Measurements from ENCODE around the gene FAM219B. TPM values are rescaled to one million over a fixed set of nuclear protein-coding genes. Genes with fewer than 3 reads are reported as not detected.

Gene FAM219B
- total RNA-seq, 1 experiment from 2014 or later = 28.4 TPM

- peak; percentile 94 for DNase-seq (ENCODE audit: low spot score)
These were observed 33.5 kb downstream of the FAM219B start, which contains the start of gene SCAMP2 for GRCh38 chr15:74873036-74873755. SCAMP2 (minus strand) TSS chr15:74873365; CDS start chr15:74873255, 110 bp downstream.

- DNase-seq (ENCODE audit: low spot score) = no peak
These were observed 34.0 kb downstream of the FAM219B start for GRCh38 chr15:74872702-74873035.

DNA sequence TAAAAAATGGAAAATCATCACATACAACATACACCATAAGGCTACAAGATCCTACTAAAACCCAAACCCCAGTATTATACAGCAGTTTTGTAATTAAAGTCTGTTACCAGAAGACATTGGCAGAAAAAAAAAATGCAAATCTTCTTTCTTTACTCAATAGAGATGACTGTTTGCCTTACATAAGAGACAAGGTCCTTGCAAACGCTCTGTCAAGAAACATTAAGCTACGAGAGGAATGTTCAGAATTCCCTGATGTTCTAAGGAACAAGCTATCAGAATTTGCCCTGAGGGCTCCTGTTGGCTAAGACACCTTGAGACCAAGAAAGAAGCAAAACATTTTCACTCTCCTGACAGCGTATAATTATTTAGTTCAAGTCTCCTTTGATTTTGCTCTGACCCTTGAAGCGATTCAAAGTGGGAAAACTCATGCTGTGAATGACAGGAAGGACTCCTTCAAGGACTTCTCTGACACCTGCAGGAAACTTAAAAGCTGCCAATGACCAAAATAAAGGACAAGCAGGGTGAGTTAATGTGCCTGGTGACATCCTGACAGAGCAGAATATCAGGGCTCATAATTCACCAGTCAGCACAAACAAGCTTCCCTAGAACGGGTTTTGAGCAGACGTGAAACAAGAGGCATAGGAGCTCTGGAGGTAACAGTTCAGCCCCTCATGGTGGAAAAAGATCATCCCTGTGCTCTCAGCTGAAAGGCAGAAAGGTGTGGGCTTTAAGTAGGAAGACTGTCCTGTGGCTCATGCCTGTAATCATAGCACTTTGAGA lies 36.0 kb downstream of the FAM219B start:
- no peak for DNase-seq (ENCODE audit: low spot score)

DNA sequence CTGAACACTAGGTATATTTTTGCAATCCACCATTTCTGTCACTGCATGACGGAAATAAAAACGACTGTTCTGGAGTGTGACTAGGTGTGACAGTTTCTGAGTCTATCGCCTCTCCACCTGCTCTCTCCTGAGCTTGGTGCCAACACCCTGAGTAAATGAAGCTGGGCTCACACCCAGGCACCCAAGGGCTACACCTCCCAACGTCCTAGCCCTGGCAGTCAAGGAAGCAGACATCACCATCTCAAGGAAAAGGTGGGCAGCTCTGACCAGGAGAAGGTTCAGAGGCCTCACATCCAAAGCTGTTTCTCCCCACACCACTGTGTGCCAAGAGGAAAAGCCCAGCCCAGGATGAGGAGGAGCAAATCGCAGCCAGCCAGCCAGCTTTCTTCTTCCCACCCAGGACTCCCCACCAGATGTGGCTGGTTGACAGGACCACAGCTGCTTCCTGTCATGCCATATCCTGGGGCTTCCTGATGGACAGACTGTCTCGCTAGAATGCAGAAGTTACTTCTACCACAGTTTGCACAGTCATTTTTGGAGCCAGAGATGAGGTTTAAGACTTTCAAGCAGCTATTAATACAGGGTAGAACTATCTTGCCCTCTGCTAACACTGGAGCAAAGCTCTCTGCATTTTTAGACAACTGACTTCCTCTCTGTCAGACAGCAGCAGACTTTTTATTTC lies 36.8 kb downstream of the FAM219B start:
- DNase-seq (ENCODE audit: low spot score) = no peak

DNA sequence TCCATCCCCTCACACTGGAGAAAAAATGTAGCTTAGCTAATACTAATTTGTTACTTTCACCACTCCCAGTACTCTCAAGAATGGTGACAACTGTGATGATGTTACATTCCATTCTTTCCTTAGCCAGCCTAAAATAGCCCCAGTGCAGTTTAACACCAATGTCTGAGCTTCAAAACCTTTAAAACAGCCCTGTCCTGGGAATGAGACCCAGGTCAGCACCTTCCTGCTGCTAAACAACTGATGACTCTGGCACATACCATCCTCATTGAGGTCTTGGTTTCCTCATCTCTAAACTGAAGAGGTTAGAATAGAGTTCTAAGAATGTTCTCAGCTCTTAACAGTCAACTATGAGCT lies 37.3 kb downstream of the FAM219B start:
- no peak for DNase-seq (ENCODE audit: low spot score)

DNA sequence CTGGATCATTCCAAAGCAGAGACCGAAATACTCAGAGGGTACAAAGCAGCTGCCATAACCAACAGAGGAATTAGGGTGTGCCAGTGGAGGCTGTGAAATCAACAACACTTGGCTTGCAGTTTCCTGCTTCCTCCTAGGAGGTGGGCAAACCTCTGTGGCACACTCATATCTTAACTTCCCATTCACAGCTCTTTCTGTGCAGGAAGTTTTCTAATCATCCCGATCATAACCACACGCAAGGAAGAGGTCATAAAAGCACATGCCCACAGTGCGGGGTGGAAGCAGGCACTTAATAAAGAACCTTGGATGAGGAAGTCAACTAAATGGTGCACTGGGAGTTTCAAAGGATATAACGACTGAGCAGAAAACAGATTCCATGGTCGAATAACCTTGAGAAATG lies 38.6 kb downstream of the FAM219B start:
- no peak for DNase-seq (ENCODE audit: low spot score)

DNA sequence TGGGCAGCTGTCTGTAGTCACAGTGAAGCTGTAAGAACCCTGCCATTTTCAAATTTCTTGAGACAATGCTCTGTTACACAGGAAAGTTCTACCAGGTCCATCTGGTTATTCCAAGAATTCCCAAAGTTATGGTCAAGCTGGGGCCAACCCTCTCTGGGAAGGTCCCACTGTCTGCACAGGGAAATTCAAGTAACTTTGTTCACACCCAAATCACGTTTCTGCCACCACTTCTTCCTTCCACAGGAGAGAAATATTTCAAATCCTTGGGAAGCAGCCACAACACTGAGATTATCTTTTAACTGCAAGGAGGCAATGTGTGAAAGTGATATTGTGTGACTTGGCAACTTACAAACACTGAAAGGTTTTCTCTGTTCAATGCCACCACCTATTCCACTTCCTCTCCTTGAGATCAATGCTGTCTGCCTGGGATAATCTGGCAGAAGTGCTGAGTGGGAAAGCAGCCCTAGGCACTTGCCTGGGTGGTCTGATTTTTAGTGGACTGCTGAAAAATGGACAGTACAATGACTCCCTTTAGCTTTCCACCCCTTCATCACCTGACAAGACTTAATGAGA lies 39.1 kb downstream of the FAM219B start:
- no peak for DNase-seq (ENCODE audit: low spot score)

GRCh38 chr15:74866090-74866489 lies 40.6 kb downstream of the FAM219B start:
- DNase-seq (ENCODE audit: low spot score) = no peak

GRCh38 chr15:74865316-74865715 lies 41.3 kb downstream of the FAM219B start:
- no peak for DNase-seq (ENCODE audit: low spot score)

GRCh38 chr15:74864296-74864695 lies 42.4 kb downstream of the FAM219B start:
- no peak for DNase-seq (ENCODE audit: low spot score)

DNA sequence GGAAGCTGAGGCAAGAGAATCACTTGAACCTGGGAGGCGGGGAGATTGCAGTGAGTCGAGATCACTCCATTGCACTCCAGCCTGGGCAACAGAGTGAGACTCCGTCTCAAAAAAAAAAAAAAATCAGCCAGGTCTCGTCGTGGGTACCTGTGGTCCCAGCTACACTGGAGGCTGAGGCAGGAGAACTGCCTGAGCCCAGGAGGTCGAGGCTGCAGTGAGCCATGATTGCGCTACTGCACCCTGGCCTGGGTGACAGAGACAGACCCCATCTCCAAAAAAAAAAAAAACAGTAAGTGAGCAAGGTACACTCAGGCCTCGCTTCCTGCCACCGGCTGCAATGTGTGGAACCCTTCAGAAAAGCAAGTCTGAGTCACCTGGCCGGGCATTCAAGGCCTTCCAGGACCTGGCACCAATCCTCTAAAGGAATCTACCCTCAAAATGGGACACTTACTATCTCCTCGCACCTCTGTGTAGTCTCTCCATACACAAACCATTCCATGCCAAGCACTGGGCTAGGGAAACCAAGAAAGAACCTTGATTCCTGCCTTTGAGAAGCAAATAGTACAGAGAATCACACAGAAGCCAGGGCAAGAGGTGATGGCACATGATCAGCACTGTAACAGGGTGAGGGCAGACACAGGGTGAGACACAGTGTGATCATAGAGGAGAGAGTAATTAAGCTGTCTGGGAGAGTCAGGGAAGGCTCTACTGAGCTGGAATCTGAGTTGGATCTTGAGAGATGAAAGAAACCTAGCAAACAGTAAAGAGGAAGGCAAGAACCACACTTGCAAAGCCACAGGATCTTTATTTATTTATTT lies 43.2 kb downstream of the FAM219B start:
- DNase-seq (ENCODE audit: low spot score) = no peak

DNA sequence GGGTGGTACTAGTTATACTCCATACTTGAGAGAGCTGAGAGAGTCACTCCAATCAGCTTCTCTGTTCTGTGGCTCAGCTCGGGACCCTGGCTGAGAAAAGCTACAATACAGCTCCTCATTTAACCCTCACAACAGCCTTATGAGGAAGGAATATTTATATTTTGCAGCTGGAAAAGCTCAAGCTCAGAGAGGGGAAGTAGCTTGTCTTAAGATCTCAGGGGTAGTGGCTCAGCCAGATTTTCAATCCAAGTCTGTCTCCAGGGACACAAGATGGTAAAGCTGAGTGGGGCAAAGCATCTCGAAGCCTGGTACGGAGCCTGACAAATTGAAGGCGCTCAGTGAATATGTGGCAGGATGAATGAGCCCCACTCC lies 48.3 kb downstream of the FAM219B start:
- DNase-seq (ENCODE audit: low spot score) = no peak

DNA sequence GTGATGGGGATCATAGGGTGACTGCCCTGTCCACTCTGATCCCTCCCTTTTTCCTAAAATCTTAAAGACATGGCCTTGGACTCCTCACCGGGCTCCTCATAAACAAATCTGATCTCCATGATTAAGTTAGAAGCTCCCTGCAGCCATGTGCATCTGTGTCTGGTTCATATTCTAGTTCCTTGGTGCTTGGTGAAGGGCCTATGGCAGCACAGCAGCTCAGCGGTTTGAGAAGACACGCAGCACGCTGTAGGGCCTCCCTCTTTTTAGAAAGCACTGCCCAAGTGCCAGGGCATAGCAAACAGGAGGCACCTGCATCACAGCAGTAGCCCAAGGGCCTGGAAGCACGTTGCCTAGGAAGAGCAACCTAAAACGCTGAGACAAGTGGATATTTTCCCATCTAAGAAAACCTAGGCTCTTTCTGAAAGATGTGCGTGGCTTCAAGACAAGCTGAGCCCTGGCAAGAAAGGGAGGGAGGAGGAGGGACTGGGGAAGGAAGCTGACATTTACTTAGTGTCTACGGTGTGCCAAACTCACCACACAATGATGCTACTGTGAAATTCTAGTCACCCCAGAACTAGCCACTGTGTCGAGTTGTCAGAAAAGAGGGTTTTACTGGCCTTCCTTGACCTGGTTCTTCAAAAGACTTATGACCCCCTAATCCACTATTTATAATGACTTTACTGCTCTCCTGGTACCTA lies 48.8 kb downstream of the FAM219B start:
- DNase-seq (ENCODE audit: low spot score) = no peak

GRCh38 chr15:74857082-74857655 lies 49.5 kb downstream of the FAM219B start:
- DNase-seq (ENCODE audit: low spot score) = no peak

DNA sequence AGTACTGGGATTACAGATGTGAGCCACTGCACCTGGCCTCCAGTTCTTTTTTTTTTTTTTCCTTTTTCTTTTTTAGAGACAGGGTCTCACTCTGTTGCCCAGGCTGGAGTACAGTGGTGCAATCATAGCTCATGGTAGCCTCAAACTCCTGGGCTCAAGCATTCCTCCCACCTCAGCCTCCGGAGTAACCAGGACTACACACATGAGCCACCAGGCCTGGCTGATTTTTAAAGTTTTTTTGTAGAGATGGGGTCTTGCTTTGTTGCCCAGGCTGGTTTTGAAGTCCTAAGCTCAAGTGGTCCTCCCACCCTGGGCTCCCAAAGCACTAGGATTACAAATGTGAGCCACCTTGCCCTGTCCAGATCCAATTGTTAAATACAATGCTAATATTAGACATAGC lies 50.1 kb downstream of the FAM219B start:
- no peak for DNase-seq (ENCODE audit: low spot score)

- DNase-seq (ENCODE audit: low spot score) = no peak
These were observed 50.8 kb downstream of the FAM219B start for GRCh38 chr15:74855857-74856256.

GRCh38 chr15:74854453-74855022 lies 52.1 kb downstream of the FAM219B start:
- DNase-seq (ENCODE audit: low spot score) = no peak

DNA sequence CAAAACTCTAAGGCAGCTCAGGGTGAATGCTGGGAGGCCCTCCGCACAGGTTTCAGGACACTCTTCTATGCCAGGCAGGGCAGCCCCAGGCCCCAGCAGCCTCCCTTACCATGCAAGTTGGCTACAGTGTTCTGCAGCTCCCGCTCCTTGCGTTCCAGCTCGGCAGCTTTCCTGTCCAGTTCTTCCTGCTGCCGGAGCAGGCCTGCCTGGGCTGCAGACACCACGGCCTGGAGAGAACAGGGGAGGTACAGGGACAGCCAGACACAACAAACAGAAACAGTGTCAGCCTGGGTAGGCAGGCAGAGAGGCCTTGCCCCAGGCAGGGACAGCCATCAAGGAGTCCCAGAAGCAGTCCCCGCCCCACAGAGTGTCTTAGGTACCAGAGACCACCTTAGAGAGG lies 54.7 kb downstream of the FAM219B start:
- no peak for DNase-seq (ENCODE audit: low spot score)

DNA sequence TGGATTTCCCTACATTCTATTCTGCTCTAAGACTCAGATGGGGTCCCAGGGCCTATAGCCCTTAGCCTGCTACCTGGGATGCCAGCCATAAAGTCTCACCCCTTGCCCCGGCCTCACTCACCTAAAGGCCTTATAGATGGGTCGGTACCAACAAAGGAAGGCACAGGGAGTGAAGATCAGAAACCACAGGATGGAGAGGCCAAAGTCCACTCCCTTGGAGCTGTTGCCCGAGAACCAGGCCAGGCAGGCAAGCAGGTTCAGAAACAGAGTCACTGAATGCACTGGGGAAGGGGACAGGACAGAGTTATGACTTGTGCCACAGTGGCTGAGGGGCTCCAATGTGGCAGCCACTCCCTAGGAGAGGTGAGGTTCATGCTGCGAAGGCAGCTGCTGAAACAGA lies 56.3 kb downstream of the FAM219B start:
- no peak for DNase-seq (ENCODE audit: low spot score)

Measured in H4 (cell line).